SK-N-MC (cell line): ENCODE results near the gene CCDC196.

Experiments used
- EZH2 ChIP-seq: fragments of 200-600 bp; sonication (generic); IDR thresholded peaks from one replicate; pipeline ENCODE4 v1.6.1; 2017; ENCODE audit warnings: antibody characterized with exemption
- FOXP2 ChIP-seq: optimal IDR thresholded peaks from 2 replicates; pipeline ENCODE3; 2011; ENCODE audit warnings: mild to moderate bottlenecking, moderate library complexity; ENCODE audit not compliant: insufficient read depth; ENCODE audit errors: extremely low read length, control extremely low read depth
- POLR2AphosphoS5 ChIP-seq: IDR thresholded peaks from 2 replicates; pipeline ENCODE4 v1.6.1; 2012; ENCODE audit warnings: mild to moderate bottlenecking, low read depth, low read length, borderline replicate concordance

DNA sequence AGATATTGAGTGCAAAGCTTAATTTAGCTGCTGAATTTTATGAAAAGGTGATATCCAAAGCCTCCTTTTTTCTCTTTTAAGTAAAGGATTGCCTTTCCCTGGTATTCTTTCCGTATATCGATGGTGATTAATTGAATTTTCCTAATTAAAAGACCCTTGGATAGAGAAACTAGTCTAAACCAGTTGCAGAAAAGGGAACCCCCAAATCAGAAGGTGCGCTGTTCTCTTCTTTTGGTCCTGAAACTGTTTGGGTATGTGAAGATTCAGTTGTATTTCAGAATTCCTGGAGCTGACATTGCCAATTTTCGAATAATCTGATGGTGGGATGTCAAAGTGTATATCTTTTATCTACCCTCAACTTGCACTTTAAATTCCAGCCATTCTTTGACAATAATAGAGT lies 23.7 kb downstream of the CCDC196 start:
- TF ChIP-seq POLR2AphosphoS5 (no peak), EZH2 (no peak), FOXP2 (no peak)
